Anterior cingulate cortex (tissue), 58 donors: Measurements from ENCODE around the gene IGF1.
"Not testable (repeated sequence)": the region's sequence is repeated elsewhere in the genome, so short reads cannot be mapped to it uniquely, and the experiment has no call there.

Source experiments
- DNase-seq, 58 donors: peaks; one replicate each; lab custom pipeline; 2025; lab: John Stamatoyannopoulos, UW

IGF1 gene

GRCh38 chr12:102463659-102464249 is 16.6 kb downstream of the IGF1 start:
- DNase-seq: no peak

- no peak for DNase-seq
These were observed 17.4 kb downstream of the IGF1 start for GRCh38 chr12:102462795-102463465.

GRCh38 chr12:102462386-102462785 is 18.0 kb downstream of the IGF1 start:
- DNase-seq: no peak

- DNase-seq: no peak
These were observed 18.9 kb downstream of the IGF1 start for GRCh38 chr12:102461501-102461900.

GRCh38 chr12:102459314-102459713 is 21.0 kb downstream of the IGF1 start:
- DNase-seq: no peak

GRCh38 chr12:102454808-102455760 is 25.3 kb downstream of the IGF1 start:
- no peak for DNase-seq

GRCh38 chr12:102454330-102454729 is 26.0 kb downstream of the IGF1 start:
- DNase-seq: no peak

- DNase-seq: no peak
These were observed 27.8 kb downstream of the IGF1 start for GRCh38 chr12:102452605-102453004.

GRCh38 chr12:102449018-102449417 is 31.3 kb downstream of the IGF1 start:
- DNase-seq: not testable (repeated sequence)

GRCh38 chr12:102447426-102447825 is 32.9 kb downstream of the IGF1 start:
- not testable (repeated sequence) for DNase-seq

GRCh38 chr12:102444707-102445106 is 35.7 kb downstream of the IGF1 start:
- no peak for DNase-seq

GRCh38 chr12:102444093-102444492 is 36.3 kb downstream of the IGF1 start:
- DNase-seq: no peak

GRCh38 chr12:102441077-102441596 is 39.2 kb downstream of the IGF1 start:
- DNase-seq: no peak

GRCh38 chr12:102439426-102440405 is 40.6 kb downstream of the IGF1 start:
- no peak for DNase-seq

- no peak for DNase-seq
These were observed 41.5 kb downstream of the IGF1 start for GRCh38 chr12:102438827-102439210.

GRCh38 chr12:102438047-102438826 is 42.1 kb downstream of the IGF1 start:
- no peak for DNase-seq

- no peak for DNase-seq
These were observed 42.9 kb downstream of the IGF1 start for GRCh38 chr12:102437511-102437910.

GRCh38 chr12:102436867-102437266 is 43.5 kb downstream of the IGF1 start:
- DNase-seq: no peak

- DNase-seq: no peak
These were observed 44.4 kb downstream of the IGF1 start for GRCh38 chr12:102435827-102436436.
